ENCODE results near the gene TRAT1.

The TRAT1 gene

GRCh38 chr3:108863799-108864135, 41.2 kb downstream of the TRAT1 start:
- Histone ChIP-seq H3K36me3 (ENCODE audit: control insufficient read depth in 1 of 2, insufficient read depth in 2 of 2, low read depth in 1 of 2, low read length in 2 of 2) (no peaks in the 10 kb centered on the region), H3K9ac (ENCODE audit: low read length) (no peak overlapping the region), H3K27me3 (ENCODE audit: control insufficient read depth in 1 of 2, insufficient read depth in 1 of 2, low read length in 2 of 2) (no peaks in the 10 kb centered on the region), H3K4me2 (ENCODE audit: low read length, poor library complexity, severe bottlenecking) (no peak overlapping the region), H3K27ac (ENCODE audit: low read length, poor library complexity, severe bottlenecking) (no peak overlapping the region), H2BK120ac (ENCODE audit: low read depth, low read length) (no peak overlapping the region), H2AK5ac (ENCODE audit: low read length, severe bottlenecking) (no peak overlapping the region), H3K4me1 (ENCODE audit: control insufficient read depth, insufficient read depth, low read depth, low read length) (peaks cover 2% of the 10 kb centered on the region), H4K8ac (ENCODE audit: low read length) (no peak overlapping the region), H2BK5ac (ENCODE audit: low read depth, low read length, poor library complexity, severe bottlenecking) (no peak overlapping the region), H3K4me3 (ENCODE audit: insufficient read depth in 1 of 2, low read depth in 1 of 2, low read length in 2 of 2) (no peak overlapping the region), H2BK15ac (ENCODE audit: low read depth, poor library complexity, severe bottlenecking) (no peak overlapping the region), H3K4ac (ENCODE audit: low read depth in 1 of 2, low read length in 2 of 2) (no peak overlapping the region), H3K14ac (ENCODE audit: low read length in 2 of 2) (no peak overlapping the region), H3K23ac (ENCODE audit: low read length in 2 of 2) (no peak overlapping the region), H2AFZ (ENCODE audit: low read depth, low read length) (no peak overlapping the region), H4K91ac (ENCODE audit: low read length) (no peak overlapping the region), H3K79me1 (replicated peaks; ENCODE audit: low read length, poor library complexity, severe bottlenecking) (no peaks in the 10 kb centered on the region), H3K9me3 (ENCODE audit: control insufficient read depth, low read length) (peaks cover 5% of the 10 kb centered on the region), H2BK12ac (ENCODE audit: low read length in 2 of 2) (no peak overlapping the region), H3K18ac (ENCODE audit: low read depth in 1 of 2, low read length in 2 of 2) (no peak overlapping the region)
- no peak for DNase-seq
- 96% methylated on average over 6 of the region's 6 CpGs for WGBS

GRCh38 chr3:108877901-108878300, 55.3 kb downstream of the TRAT1 start:
- Histone ChIP-seq H3K4ac (ENCODE audit: low read depth in 1 of 2, low read length in 2 of 2) (no peak overlapping the region), H4K8ac (ENCODE audit: low read length) (no peak overlapping the region), H3K79me1 (replicated peaks; ENCODE audit: low read length, poor library complexity, severe bottlenecking) (no peaks in the 10 kb centered on the region), H3K27me3 (ENCODE audit: control insufficient read depth in 1 of 2, insufficient read depth in 1 of 2, low read length in 2 of 2) (peaks cover 0 to 4% of the 10 kb centered on the region in 2 experiments), H2AFZ (ENCODE audit: low read depth, low read length) (no peak overlapping the region), H3K27ac (ENCODE audit: low read length, poor library complexity, severe bottlenecking) (no peak overlapping the region), H3K9me3 (ENCODE audit: control insufficient read depth, low read length) (no peaks in the 10 kb centered on the region), H2BK5ac (ENCODE audit: low read depth, low read length, poor library complexity, severe bottlenecking) (no peak overlapping the region), H3K4me2 (ENCODE audit: low read length, poor library complexity, severe bottlenecking) (no peak overlapping the region), H3K23ac (ENCODE audit: low read length in 2 of 2) (no peak overlapping the region), H4K91ac (ENCODE audit: low read length) (no peak overlapping the region), H2BK120ac (ENCODE audit: low read depth, low read length) (no peak overlapping the region), H3K9ac (ENCODE audit: low read length) (no peak overlapping the region), H3K14ac (ENCODE audit: low read length in 2 of 2) (no peak overlapping the region), H3K18ac (ENCODE audit: low read depth in 1 of 2, low read length in 2 of 2) (no peak overlapping the region), H2BK12ac (ENCODE audit: low read length in 2 of 2) (no peak overlapping the region), H3K4me1 (ENCODE audit: control insufficient read depth, insufficient read depth, low read depth, low read length) (no peaks in the 10 kb centered on the region), H3K4me3 (ENCODE audit: insufficient read depth in 1 of 2, low read depth in 1 of 2, low read length in 2 of 2) (no peak overlapping the region), H3K36me3 (ENCODE audit: control insufficient read depth in 1 of 2, insufficient read depth in 2 of 2, low read depth in 1 of 2, low read length in 2 of 2) (no peaks in the 10 kb centered on the region), H2AK5ac (ENCODE audit: low read length, severe bottlenecking) (no peak overlapping the region), H2BK15ac (ENCODE audit: low read depth, poor library complexity, severe bottlenecking) (no peak overlapping the region)
- DNase-seq = no peak
- no CpG with 5 or more reads among the region's 1 CpG for WGBS

- no peak overlapping the region for H2BK120ac ChIP-seq (ENCODE audit: low read depth, low read length)
- no peak overlapping the region for H2AK5ac ChIP-seq (ENCODE audit: low read length, severe bottlenecking)
- no peak for DNase-seq
- H2BK15ac ChIP-seq (ENCODE audit: low read depth, poor library complexity, severe bottlenecking) = no peak overlapping the region
- H3K36me3 ChIP-seq (ENCODE audit: control insufficient read depth in 1 of 2, insufficient read depth in 2 of 2, low read depth in 1 of 2, low read length in 2 of 2) = no peaks in the 10 kb centered on the region
- H3K9me3 ChIP-seq (ENCODE audit: control insufficient read depth, low read length) = no peaks in the 10 kb centered on the region
- H3K4me1 ChIP-seq (ENCODE audit: control insufficient read depth, insufficient read depth, low read depth, low read length) = no peaks in the 10 kb centered on the region
- H3K18ac ChIP-seq (ENCODE audit: low read depth in 1 of 2, low read length in 2 of 2) = no peak overlapping the region
- no peak overlapping the region for H3K27ac ChIP-seq (ENCODE audit: low read length, poor library complexity, severe bottlenecking)
- H3K9ac ChIP-seq (ENCODE audit: low read length) = no peak overlapping the region
- H3K79me1 ChIP-seq (replicated peaks; ENCODE audit: low read length, poor library complexity, severe bottlenecking) = no peaks in the 10 kb centered on the region
- H3K4ac ChIP-seq (ENCODE audit: low read depth in 1 of 2, low read length in 2 of 2) = no peak overlapping the region
- 79% methylated on average over 7 of the region's 8 CpGs for WGBS
- no peak overlapping the region for H3K4me3 ChIP-seq (ENCODE audit: insufficient read depth in 1 of 2, low read depth in 1 of 2, low read length in 2 of 2)
- H3K4me2 ChIP-seq (ENCODE audit: low read length, poor library complexity, severe bottlenecking) = no peak overlapping the region
- no peak overlapping the region for H3K14ac ChIP-seq (ENCODE audit: low read length in 2 of 2)
- H4K8ac ChIP-seq (ENCODE audit: low read length) = no peak overlapping the region
- H2AFZ ChIP-seq (ENCODE audit: low read depth, low read length) = no peak overlapping the region
- no peak overlapping the region for H3K23ac ChIP-seq (ENCODE audit: low read length in 2 of 2)
- no peaks in the 10 kb centered on the region for H3K27me3 ChIP-seq (ENCODE audit: control insufficient read depth in 1 of 2, insufficient read depth in 1 of 2, low read length in 2 of 2)
- no peak overlapping the region for H4K91ac ChIP-seq (ENCODE audit: low read length)
- H2BK5ac ChIP-seq (ENCODE audit: low read depth, low read length, poor library complexity, severe bottlenecking) = no peak overlapping the region
- H2BK12ac ChIP-seq (ENCODE audit: low read length in 2 of 2) = no peak overlapping the region
Observed at GRCh38 chr3:108879915-108880314, 57.3 kb downstream of the TRAT1 start.

GRCh38 chr3:108882762-108883161, 60.2 kb downstream of the TRAT1 start:
- H2BK120ac ChIP-seq (ENCODE audit: low read depth, low read length) = no peak overlapping the region
- H3K36me3 ChIP-seq (ENCODE audit: control insufficient read depth in 1 of 2, insufficient read depth in 2 of 2, low read depth in 1 of 2, low read length in 2 of 2) = no peaks in the 10 kb centered on the region
- H3K9ac ChIP-seq (ENCODE audit: low read length) = no peak overlapping the region
- no peak overlapping the region for H3K4me2 ChIP-seq (ENCODE audit: low read length, poor library complexity, severe bottlenecking)
- H3K9me3 ChIP-seq (ENCODE audit: control insufficient read depth, low read length) = no peaks in the 10 kb centered on the region
- no peak overlapping the region for H3K27ac ChIP-seq (ENCODE audit: low read length, poor library complexity, severe bottlenecking)
- H2BK12ac ChIP-seq (ENCODE audit: low read length in 2 of 2) = no peak overlapping the region
- no peak overlapping the region for H2AK5ac ChIP-seq (ENCODE audit: low read length, severe bottlenecking)
- H2BK15ac ChIP-seq (ENCODE audit: low read depth, poor library complexity, severe bottlenecking) = no peak overlapping the region
- no peak overlapping the region for H2BK5ac ChIP-seq (ENCODE audit: low read depth, low read length, poor library complexity, severe bottlenecking)
- H3K14ac ChIP-seq (ENCODE audit: low read length in 2 of 2) = no peak overlapping the region
- no peak overlapping the region for H3K23ac ChIP-seq (ENCODE audit: low read length in 2 of 2)
- no peak overlapping the region for H2AFZ ChIP-seq (ENCODE audit: low read depth, low read length)
- no peak overlapping the region for H4K91ac ChIP-seq (ENCODE audit: low read length)
- no peaks in the 10 kb centered on the region for H3K4me1 ChIP-seq (ENCODE audit: control insufficient read depth, insufficient read depth, low read depth, low read length)
- H3K27me3 ChIP-seq (ENCODE audit: control insufficient read depth in 1 of 2, insufficient read depth in 1 of 2, low read length in 2 of 2) = no peaks in the 10 kb centered on the region
- no peaks in the 10 kb centered on the region for H3K79me1 ChIP-seq (replicated peaks; ENCODE audit: low read length, poor library complexity, severe bottlenecking)
- DNase-seq = no peak
- no peak overlapping the region for H3K4me3 ChIP-seq (ENCODE audit: insufficient read depth in 1 of 2, low read depth in 1 of 2, low read length in 2 of 2)
- H3K4ac ChIP-seq (ENCODE audit: low read depth in 1 of 2, low read length in 2 of 2) = no peak overlapping the region
- no peak overlapping the region for H4K8ac ChIP-seq (ENCODE audit: low read length)
- H3K18ac ChIP-seq (ENCODE audit: low read depth in 1 of 2, low read length in 2 of 2) = no peak overlapping the region
